HG03575 (cell line): ENCODE data around the gene LRRC10B.
"Not testable (repeated sequence)": the region's sequence is repeated elsewhere in the genome, so short reads cannot be mapped to it uniquely, and the experiment has no call there.

Experiments used
- ATAC-seq: cut with Tn5 transposase; IDR thresholded peaks from one replicate; pipeline ENCODE4 v1.9.1; 2021; ENCODE audit not compliant: unreplicated experiment, insufficient number of reproducible peaks, low FRiP score; ENCODE audit errors: extremely low read depth

Gene LRRC10B

DNA sequence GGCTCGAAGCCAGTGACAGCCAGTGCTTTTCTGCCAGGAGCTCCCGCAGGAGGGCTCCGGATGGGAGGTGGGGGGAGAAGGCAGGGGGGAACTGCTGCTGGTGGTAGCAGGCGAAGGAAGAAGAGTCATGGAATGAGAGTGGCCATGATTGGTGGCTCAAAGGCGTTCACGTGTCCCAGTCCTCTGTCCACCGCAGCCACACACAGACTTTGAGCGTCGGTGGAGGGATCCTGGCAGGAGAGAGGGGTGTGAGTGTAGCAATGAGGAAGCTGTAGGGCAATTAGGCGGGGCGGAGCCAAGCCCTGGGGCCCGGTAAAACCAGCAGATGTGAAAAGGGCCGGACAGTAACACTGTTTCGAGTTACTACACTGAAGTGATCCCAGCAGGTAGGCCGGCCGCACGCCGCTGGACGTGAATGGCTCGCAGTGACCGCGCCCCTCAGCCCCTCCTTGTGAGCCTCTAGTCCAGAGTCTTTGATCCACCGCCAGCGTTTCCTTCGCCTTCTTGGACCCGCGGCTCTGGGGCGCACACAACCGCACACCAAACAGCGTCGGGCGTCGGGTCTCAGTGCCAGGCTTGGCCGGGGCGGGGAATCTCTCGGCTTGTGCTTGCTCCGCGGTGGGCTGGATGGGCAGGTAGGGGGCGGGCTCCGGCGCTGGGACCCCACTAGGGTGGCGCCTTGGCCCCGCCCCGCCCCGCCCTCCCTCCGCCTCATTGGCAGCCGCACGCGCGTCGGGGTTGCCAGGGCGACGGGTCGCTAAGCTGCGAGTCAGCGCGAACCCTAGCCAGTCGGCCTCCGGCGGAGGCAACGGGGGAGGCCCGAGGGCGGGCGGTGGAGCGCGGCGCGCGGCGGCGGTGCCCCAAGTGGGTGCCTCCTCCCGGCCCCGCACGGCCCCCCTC, at the start of gene LRRC10B:
Gene LRRC10B (plus strand): TSS at position 788 of the 900 bp plus-strand sequence. CDS start 250 bp downstream, outside the sequence.
- no peak for ATAC-seq

DNA sequence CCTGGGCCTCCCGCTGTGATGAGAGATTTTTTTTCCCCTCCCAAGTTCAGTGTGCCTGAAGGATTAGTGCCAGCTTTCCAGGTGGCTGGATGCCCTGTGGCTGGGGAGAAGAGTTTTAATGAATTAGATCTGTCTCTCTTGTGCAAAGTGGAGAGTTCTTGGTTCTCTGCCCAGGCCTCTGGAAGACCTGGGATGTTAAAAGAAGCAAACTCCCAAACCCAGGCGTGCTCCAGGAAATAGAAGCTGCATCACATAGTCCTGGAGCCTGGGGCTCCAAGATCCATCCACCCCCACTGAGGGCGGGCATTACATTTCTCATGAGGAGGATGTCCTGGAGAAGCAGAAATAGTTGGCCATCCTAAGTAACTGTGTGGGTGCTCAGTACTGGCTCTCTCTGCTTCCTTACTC, 48.1 kb upstream of the LRRC10B start:
- no peak for ATAC-seq

- no peak for ATAC-seq
These were observed 47.6 kb upstream of the LRRC10B start for GRCh38 chr11:61460986-61461385.

- ATAC-seq: not testable (repeated sequence)
These were observed 40.9 kb upstream of the LRRC10B start for GRCh38 chr11:61467602-61468001.

GRCh38 chr11:61468002-61468401, 40.5 kb upstream of the LRRC10B start:
- no peak for ATAC-seq

GRCh38 chr11:61472282-61472681, 36.3 kb upstream of the LRRC10B start:
- no peak for ATAC-seq

DNA sequence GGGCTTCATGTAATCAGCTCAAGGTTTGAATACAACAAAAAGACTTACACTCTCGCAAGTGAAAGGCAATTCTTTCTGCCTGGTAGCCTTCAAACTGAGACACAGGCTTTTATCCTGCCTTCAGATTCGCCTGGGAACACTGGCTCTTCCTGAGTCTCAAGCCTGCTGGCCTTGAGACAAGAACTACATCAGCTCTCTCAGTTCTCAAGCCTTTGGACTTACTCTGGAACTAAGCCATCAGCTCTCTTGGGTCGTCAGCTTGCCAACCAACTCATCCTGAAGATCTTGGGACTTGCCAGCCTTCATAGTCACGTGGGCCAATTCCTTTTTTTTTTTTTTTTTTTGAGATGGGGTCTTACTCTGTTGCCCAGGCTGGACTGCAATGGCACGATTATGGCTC, 35.7 kb upstream of the LRRC10B start:
- ATAC-seq: no peak

- ATAC-seq: no peak
These were observed 35.1 kb upstream of the LRRC10B start for GRCh38 chr11:61473370-61474012.

DNA sequence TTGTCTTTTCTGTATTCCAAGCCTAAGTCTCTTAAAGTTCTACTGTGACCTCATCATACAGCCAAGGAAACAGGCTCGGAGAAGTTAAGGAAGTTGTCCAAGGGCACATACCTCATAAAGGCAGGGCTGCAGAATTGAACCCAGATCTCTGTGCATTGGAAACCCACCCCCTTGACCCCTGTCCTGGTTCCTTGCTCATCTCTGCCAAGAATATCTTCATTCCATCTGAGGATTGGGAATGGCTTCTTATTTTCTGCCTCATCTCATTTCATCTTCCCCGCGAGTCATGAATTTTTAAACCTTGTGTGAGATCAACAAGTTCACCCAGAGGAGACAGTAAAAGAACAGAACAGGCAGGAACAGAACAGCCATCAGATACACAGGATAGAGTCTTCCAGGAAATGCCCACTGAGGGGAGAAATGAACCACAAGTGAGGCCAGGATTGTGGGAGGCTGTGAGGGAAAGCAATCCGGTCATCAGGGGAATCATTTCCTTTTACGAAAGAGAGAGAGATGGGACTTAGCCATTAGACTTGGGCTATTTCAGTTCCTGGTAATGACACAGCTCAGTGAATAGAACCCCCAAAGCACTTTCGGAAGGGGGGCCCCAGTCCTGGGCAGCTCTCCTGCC, 34.4 kb upstream of the LRRC10B start:
- no peak for ATAC-seq

DNA sequence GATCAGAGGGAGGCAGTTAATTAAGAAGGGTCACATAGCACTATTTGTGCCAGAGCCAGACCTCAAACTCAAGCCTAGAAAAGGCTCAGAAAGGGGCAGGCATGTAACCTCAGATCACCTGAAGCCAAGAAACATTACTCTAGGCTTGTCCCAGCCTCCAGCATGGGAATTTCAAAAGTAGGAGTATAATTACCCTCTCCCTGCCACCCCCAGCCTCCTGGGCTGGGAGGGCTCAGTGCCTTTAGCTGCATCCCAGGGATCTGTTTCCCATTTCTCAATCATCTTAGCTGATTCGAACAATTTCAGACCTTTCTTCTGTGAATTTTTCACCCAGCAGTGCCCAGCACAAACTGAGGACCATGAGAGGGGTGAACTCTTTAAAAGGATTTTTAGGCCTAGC, 33.1 kb upstream of the LRRC10B start:
- ATAC-seq: no peak

GRCh38 chr11:61476371-61476770, 32.2 kb upstream of the LRRC10B start:
- ATAC-seq: no peak

DNA sequence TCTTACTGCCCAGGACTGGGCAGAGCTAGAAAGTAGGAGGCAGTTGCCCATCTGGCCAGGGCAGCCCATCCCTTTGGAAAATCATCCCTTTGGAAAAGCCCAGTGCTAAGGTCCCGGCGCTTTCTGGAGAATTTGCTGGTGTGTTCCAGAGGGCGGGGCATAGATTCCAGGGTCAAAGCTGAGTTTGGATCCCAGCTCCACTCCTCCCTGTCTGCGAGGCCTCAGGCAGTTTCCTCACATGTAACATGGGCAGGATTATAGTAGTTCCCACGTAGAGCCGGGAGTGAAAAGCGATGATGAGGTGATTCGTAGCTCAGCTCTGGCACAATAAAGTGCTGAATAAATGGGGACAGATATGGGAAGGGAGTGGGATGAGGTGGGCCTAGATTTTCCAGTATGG, 31.4 kb upstream of the LRRC10B start:
- no peak for ATAC-seq

- ATAC-seq: no peak
These were observed 30.8 kb upstream of the LRRC10B start for GRCh38 chr11:61477727-61478148.

- not testable (repeated sequence) for ATAC-seq
These were observed 29.0 kb upstream of the LRRC10B start for GRCh38 chr11:61479360-61480058.

DNA sequence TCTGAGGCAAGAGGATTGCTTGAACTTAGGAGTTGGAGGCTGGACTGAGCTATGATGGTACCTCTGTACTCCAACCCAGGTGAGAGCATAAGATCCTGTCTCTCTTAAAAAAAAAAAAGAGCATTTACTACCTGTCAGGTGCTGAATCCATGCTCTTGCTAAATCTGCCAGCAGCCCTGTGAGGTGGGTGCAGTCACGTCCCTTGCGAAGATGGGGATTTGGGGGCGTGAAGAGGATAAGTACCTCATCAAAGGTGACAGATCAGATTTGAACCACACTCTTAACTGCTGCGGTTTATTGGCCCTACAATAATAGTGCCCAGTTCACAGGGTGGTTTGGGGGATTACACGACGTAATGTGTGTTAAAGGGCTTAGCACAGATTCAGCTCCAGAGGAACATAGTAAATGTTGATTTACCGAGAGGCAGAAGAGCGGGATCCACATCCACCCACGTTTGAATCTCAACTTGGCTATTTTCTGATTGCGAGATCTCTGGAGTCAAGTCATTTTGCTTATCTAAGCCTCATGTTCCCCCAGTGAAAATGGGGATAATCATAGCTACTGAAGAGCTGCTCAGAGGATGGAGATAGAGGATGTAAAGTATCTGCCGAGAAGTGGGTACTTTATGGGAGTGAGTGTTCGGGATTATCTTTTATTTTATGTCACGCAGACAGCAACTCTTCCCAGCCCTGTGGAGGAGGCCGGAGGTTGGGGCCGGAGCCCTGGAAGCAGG, 28.1 kb upstream of the LRRC10B start:
- ATAC-seq: no peak

GRCh38 chr11:61480994-61481335, 27.6 kb upstream of the LRRC10B start:
- ATAC-seq: no peak

DNA sequence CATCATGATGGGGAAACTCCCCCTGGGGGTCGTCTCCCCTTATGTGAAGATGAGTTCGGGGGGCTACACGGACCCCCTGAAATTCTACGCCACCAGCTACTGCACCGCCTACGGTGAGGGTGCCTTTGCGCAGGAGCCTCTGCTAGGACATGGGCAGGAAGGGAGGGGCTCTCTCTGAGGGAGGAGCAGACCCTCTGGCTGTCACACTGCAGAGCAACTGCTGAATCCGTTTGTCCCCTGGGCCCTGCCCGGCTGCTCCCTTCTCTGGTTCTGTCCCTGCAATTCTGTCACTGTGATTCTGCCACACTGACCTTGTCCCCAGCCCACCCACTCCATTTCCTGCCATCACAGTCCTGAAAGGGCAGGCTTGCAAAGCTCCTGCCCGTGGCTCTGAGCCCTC, 26.7 kb upstream of the LRRC10B start:
- ATAC-seq: no peak

- no peak for ATAC-seq
These were observed 26.0 kb upstream of the LRRC10B start for GRCh38 chr11:61482513-61482912.

DNA sequence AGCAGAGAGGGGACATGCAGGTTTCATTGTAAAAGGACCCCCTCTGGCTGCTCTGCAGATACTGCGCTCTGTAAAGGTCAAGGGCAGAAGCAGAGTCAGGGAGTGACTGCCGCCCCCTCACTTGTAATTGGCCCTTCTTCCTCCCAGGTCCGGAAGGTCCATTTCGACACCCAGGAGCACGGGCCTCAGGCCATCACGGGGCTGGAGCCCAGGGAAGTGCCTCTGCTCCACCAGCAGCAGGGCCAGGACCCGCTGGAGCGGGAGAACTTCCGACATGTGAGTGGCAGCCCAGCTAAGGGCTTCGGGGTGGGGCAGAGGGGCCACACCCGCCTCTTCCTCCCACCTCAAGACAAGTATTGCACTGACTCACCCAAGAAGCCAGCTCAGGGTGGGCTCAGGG, 24.0 kb upstream of the LRRC10B start:
- ATAC-seq: no peak
